Ishikawa (cell line): ENCODE data around the gene KCNQ1.

ENCODE experiments used
- EP300 ChIP-seq: IDR thresholded peaks from 2 replicates; pipeline ENCODE4 v1.6.1; 2012; ENCODE audit warnings: borderline replicate concordance
- FOXM1 ChIP-seq: IDR thresholded peaks from 2 replicates; pipeline ENCODE4 v1.6.1; 2012; ENCODE audit warnings: low read depth, borderline replicate concordance
- TF ChIP-seq, protein P1 (sequence below): IDR thresholded peaks from 2 replicates; pipeline ENCODE4 v1.6.1; 2012
- TF ChIP-seq, protein P2 (sequence below): IDR thresholded peaks from 2 replicates; pipeline ENCODE4 v1.6.1; 2012; ENCODE audit warnings: low read depth, mild to moderate bottlenecking
- TF ChIP-seq, protein P3 (sequence below): IDR thresholded peaks from 2 replicates; pipeline ENCODE4 v1.6.1; 2012

DNA sequence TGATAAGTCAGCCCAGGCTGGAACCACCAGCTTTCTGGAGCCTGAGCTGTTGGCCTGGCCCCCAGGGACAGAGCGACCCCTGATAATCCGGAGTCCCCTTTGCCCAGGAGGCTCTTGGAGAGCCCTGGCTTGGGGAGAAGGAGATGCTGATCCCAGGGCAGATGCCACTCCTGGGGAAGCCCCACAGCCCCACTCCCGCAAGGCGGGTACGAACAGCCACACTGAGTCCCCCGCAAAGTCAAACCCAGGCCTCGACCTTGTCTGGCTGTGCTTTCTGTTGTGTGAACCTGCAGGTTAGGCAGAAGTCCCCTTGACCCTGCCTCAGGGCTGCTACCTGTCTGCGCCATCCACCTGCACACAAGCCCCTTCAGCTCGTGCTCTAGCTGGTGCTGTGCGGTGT is 147.0 kb downstream of the KCNQ1 start:
- TF ChIP-seq, protein P1, sequence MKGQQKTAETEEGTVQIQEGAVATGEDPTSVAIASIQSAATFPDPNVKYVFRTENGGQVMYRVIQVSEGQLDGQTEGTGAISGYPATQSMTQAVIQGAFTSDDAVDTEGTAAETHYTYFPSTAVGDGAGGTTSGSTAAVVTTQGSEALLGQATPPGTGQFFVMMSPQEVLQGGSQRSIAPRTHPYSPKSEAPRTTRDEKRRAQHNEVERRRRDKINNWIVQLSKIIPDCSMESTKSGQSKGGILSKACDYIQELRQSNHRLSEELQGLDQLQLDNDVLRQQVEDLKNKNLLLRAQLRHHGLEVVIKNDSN, result no peak
- TF ChIP-seq FOXM1 (no peak), EP300 (no peak)
- TF ChIP-seq, protein P2, sequence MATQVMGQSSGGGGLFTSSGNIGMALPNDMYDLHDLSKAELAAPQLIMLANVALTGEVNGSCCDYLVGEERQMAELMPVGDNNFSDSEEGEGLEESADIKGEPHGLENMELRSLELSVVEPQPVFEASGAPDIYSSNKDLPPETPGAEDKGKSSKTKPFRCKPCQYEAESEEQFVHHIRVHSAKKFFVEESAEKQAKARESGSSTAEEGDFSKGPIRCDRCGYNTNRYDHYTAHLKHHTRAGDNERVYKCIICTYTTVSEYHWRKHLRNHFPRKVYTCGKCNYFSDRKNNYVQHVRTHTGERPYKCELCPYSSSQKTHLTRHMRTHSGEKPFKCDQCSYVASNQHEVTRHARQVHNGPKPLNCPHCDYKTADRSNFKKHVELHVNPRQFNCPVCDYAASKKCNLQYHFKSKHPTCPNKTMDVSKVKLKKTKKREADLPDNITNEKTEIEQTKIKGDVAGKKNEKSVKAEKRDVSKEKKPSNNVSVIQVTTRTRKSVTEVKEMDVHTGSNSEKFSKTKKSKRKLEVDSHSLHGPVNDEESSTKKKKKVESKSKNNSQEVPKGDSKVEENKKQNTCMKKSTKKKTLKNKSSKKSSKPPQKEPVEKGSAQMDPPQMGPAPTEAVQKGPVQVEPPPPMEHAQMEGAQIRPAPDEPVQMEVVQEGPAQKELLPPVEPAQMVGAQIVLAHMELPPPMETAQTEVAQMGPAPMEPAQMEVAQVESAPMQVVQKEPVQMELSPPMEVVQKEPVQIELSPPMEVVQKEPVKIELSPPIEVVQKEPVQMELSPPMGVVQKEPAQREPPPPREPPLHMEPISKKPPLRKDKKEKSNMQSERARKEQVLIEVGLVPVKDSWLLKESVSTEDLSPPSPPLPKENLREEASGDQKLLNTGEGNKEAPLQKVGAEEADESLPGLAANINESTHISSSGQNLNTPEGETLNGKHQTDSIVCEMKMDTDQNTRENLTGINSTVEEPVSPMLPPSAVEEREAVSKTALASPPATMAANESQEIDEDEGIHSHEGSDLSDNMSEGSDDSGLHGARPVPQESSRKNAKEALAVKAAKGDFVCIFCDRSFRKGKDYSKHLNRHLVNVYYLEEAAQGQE, result no peak
- TF ChIP-seq, protein P3, sequence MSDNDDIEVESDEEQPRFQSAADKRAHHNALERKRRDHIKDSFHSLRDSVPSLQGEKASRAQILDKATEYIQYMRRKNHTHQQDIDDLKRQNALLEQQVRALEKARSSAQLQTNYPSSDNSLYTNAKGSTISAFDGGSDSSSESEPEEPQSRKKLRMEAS, result no peak
